GM19023 (cell line): ENCODE measurements around the gene MTARC1.
A peak's percentile ranks its signal among the peaks of the same experiment; 100 is the strongest.

Experiments
- ATAC-seq: cut with Tn5 transposase; IDR thresholded peaks from one replicate; pipeline ENCODE4 v1.9.1; 2021; ENCODE audit warnings: mild to moderate bottlenecking, moderate library complexity; ENCODE audit not compliant: unreplicated experiment

MTARC1 gene

GRCh38 chr1:220786337-220787068 is at the start of gene MTARC1:
Gene MTARC1 (plus strand): TSS chr1:220786913. CDS start chr1:220786945, 32 bp downstream.
- ATAC-seq, result peak; percentile 66

GRCh38 chr1:220741349-220741748 is 45.4 kb upstream of the MTARC1 start:
- no peak for ATAC-seq

GRCh38 chr1:220741825-220742224 is 44.9 kb upstream of the MTARC1 start:
- ATAC-seq, result no peak

GRCh38 chr1:220742520-220742919 is 44.2 kb upstream of the MTARC1 start:
- no peak for ATAC-seq

GRCh38 chr1:220746851-220747250 is 39.9 kb upstream of the MTARC1 start:
- ATAC-seq, result no peak

- ATAC-seq, result peak; percentile 25
Observed at GRCh38 chr1:220747437-220748088, 39.1 kb upstream of the MTARC1 start.

GRCh38 chr1:220748089-220748934 is 38.4 kb upstream of the MTARC1 start, which contains the start of gene MTARC2:
Gene MTARC2 (plus strand): TSS chr1:220748322. CDS start chr1:220748532, 210 bp downstream.
- ATAC-seq, result peak; percentile 96

- no peak for ATAC-seq
Observed at GRCh38 chr1:220748936-220749335, 37.8 kb upstream of the MTARC1 start.

GRCh38 chr1:220750131-220750515 is 36.6 kb upstream of the MTARC1 start:
- ATAC-seq, result no peak

- no peak for ATAC-seq
Observed at GRCh38 chr1:220751111-220751510, 35.6 kb upstream of the MTARC1 start.

GRCh38 chr1:220754212-220754917 is 32.3 kb upstream of the MTARC1 start:
- ATAC-seq, result no peak

GRCh38 chr1:220754918-220755295 is 31.8 kb upstream of the MTARC1 start:
- ATAC-seq, result no peak

- no peak for ATAC-seq
Observed at GRCh38 chr1:220755309-220755708, 31.4 kb upstream of the MTARC1 start.

GRCh38 chr1:220757441-220757840 is 29.3 kb upstream of the MTARC1 start:
- no peak for ATAC-seq

- no peak for ATAC-seq
Observed at GRCh38 chr1:220759147-220759546, 27.6 kb upstream of the MTARC1 start.

- no peak for ATAC-seq
Observed at GRCh38 chr1:220761688-220762427, 24.9 kb upstream of the MTARC1 start.

GRCh38 chr1:220764757-220765156 is 22.0 kb upstream of the MTARC1 start:
- no peak for ATAC-seq

- ATAC-seq, result no peak
Observed at GRCh38 chr1:220767312-220768125, 19.2 kb upstream of the MTARC1 start.

- no peak for ATAC-seq
Observed at GRCh38 chr1:220768126-220768601, 18.5 kb upstream of the MTARC1 start.
